Activated CD4-positive, alpha-beta T cell treated with anti-CD3 and anti-CD28 coated beads, Interleukin-2, amount 10 ng/mL, durations not matched to agents 7 days and 5 days (primary cell): ENCODE measurements around the gene JUND. TPM values are rescaled to one million over a fixed set of nuclear protein-coding genes. Genes with fewer than 3 reads are reported as not detected.

Experiments
- CTCF ChIA-PET: fragments of 350-600 bp; sonication (Branson Sonifier 250); formaldehyde crosslinking; loops from one replicate; lab custom pipeline; 2021; ENCODE audit warnings: antibody characterized with exemption; lab: Charles Lee
- POLR2A ChIA-PET: fragments of 350-600 bp; sonication (Branson Sonifier 250); formaldehyde crosslinking; loops from one replicate; lab custom pipeline; 2021; ENCODE audit warnings: antibody characterized with exemption; lab: Charles Lee
- DNase-seq: peaks from one replicate; pipeline ENCODE4 v3.0.0-alpha.2; 2020
- H3K27ac Mint-ChIP-seq: one replicate; pipeline ENCODE4 v1.8.0; 2021; ENCODE audit warnings: mild to moderate bottlenecking, moderate library complexity, mixed read lengths
- H3K27me3 Mint-ChIP-seq: one replicate; pipeline ENCODE4 v1.8.0; 2021; ENCODE audit warnings: mixed read lengths
- H3K36me3 Mint-ChIP-seq: one replicate; pipeline ENCODE4 v1.8.0; 2021; ENCODE audit warnings: low read depth, mixed read lengths
- H3K4me1 Mint-ChIP-seq: one replicate; pipeline ENCODE4 v1.8.0; 2021; ENCODE audit warnings: mixed read lengths
- H3K4me3 Mint-ChIP-seq: one replicate; pipeline ENCODE4 v1.8.0; 2021; ENCODE audit warnings: mild to moderate bottlenecking, moderate library complexity, mixed read lengths
- H3K9me3 Mint-ChIP-seq: one replicate; pipeline ENCODE4 v1.8.0; 2021; ENCODE audit warnings: mixed read lengths
- total RNA-seq, 2 experiments: library from RNA; stranded (reverse); gene quantifications; one replicate each; pipeline ENCODE4 v1.2.3, GENCODE V29; 2021

Gene JUND
- total RNA-seq, 2 experiments from 2014 or later = 343 to 347 TPM

DNA sequence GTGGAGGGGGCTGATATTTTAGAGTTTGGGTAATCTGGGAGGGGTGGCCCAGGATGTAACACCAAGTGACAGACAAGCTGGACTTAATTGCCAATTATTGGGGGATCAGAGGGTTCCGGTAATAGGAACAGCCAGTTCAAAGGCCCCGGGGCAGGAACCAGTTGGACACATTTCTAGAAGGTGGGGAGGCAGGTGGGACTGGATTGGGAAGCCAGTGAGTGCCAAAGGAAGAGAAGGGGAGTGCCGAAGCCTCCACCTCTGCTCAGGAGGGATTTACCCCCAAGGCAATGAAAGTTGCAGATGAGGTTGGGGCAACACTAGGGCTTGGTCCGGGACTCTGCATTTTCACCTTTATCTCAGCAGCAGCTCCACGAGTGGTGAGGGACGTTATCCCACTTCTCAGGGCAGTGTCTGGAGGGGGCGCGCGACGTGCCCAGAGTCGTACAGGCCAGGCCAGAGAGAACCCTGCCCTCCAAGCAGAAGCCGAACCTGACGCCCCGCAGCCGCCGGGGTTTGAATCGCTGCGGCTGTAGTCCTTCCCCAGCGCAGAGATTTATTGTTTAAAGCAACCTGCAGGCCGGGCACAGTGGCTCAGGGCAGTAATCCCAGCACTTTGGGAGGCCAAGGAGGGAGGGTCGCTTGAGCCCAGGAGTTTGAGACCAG lies 5.7 kb upstream of the JUND start:
- H3K27me3 Mint-ChIP-seq = no peaks in the 10 kb centered on the region
- no peak overlapping the region for H3K4me3 Mint-ChIP-seq
- CTCF ChIA-PET = interaction anchor here (1.3 kb wide), 1 partner anchor 35 kb away, joined by 3 read pairs; no protein-coding TSS in a partner anchor
- H3K9me3 Mint-ChIP-seq = peaks cover 4% of the 10 kb centered on the region
- peaks cover 74% of the 10 kb centered on the region for H3K4me1 Mint-ChIP-seq
- no peak for DNase-seq
- POLR2A ChIA-PET = no interaction called here
- H3K27ac Mint-ChIP-seq = no peak overlapping the region
- H3K36me3 Mint-ChIP-seq = peaks cover 14% of the 10 kb centered on the region

GRCh38 chr19:18284712-18285360 lies 3.4 kb upstream of the JUND start:
- H3K4me1 Mint-ChIP-seq = peaks cover 57% of the 10 kb centered on the region
- peak; percentile 29 for DNase-seq

GRCh38 chr19:18283338-18283737 lies 1.9 kb upstream of the JUND start:
- Mint-ChIP-seq H3K27me3 (no peaks in the 10 kb centered on the region), H3K9me3 (peaks cover 4% of the 10 kb centered on the region), H3K4me1 (peaks cover 55% of the 10 kb centered on the region), H3K27ac (peak overlapping the region; percentile 98), H3K4me3 (no peak overlapping the region), H3K36me3 (peaks cover 32% of the 10 kb centered on the region)
- POLR2A ChIA-PET = interaction anchor here (0.7 kb wide), 1 partner anchor 325 kb away, joined by 4 read pairs; no protein-coding TSS in a partner anchor
- DNase-seq = no peak
- CTCF ChIA-PET = interaction anchor here (0.6 kb wide), 1 partner anchor 16 kb away, joined by 3 read pairs; no protein-coding TSS in a partner anchor

More at GRCh38 chr19:18284712-18285360, 3.4 kb upstream of the JUND start:
- H3K36me3 Mint-ChIP-seq = peaks cover 17% of the 10 kb centered on the region
- peaks cover 4% of the 10 kb centered on the region for H3K9me3 Mint-ChIP-seq
- H3K4me3 Mint-ChIP-seq = peak overlapping the region; percentile 45
- ChIA-PET POLR2A (interaction anchor here (0.7 kb wide), 1 partner anchor 55 kb away, joined by 3 read pairs; no protein-coding TSS in a partner anchor), CTCF (interaction anchor here (0.7 kb wide), 1 partner anchor 75 kb away, joined by 3 read pairs; no protein-coding TSS in a partner anchor)
- peak overlapping the region; percentile 92 for H3K27ac Mint-ChIP-seq
- H3K27me3 Mint-ChIP-seq = no peaks in the 10 kb centered on the region

GRCh38 chr19:18282788-18283141 lies 1.3 kb upstream of the JUND start:
- Mint-ChIP-seq H3K9me3 (peaks cover 4% of the 10 kb centered on the region), H3K27me3 (no peaks in the 10 kb centered on the region), H3K4me3 (peak overlapping the region; percentile 73), H3K27ac (peak overlapping the region; percentile 98), H3K36me3 (peaks cover 37% of the 10 kb centered on the region), H3K4me1 (peaks cover 57% of the 10 kb centered on the region)
- POLR2A ChIA-PET = interaction anchor here (0.5 to 4.9 kb wide), 3 partner anchors 9 to 324 kb away, joined by 4 to 92 read pairs (median 4); no protein-coding TSS in a partner anchor
- peak; percentile 43 for DNase-seq
- CTCF ChIA-PET = interaction anchor here (6.8 kb wide), 1 partner anchor 34 kb away, joined by 229 read pairs; the partner anchor contains the start of gene LSM4

- peaks cover 59% of the 10 kb centered on the region for H3K4me1 Mint-ChIP-seq
- CTCF ChIA-PET = interaction anchor here (0.5 to 12.7 kb wide), 10 partner anchors 8 to 48 kb away, joined by 3 to 229 read pairs (median 18); partner anchors contain the start of gene LSM4
- DNase-seq = no peak
- POLR2A ChIA-PET = interaction anchor here (0.5 to 4.9 kb wide), 12 partner anchors 7 to 137 kb away, joined by 3 to 128 read pairs (median 6); partner anchors contain the start of genes LSM4, MPV17L2 and SSBP4
- H3K9me3 Mint-ChIP-seq = peaks cover 4% of the 10 kb centered on the region
- peaks cover 42% of the 10 kb centered on the region for H3K36me3 Mint-ChIP-seq
- peak overlapping the region; percentile 73 for H3K4me3 Mint-ChIP-seq
- H3K27ac Mint-ChIP-seq = peak overlapping the region; percentile 98
- H3K27me3 Mint-ChIP-seq = no peaks in the 10 kb centered on the region
Observed at GRCh38 chr19:18282021-18282787, 782 bp upstream of the JUND start.

- Mint-ChIP-seq H3K36me3 (peaks cover 46% of the 10 kb centered on the region), H3K27me3 (no peaks in the 10 kb centered on the region), H3K4me3 (peak overlapping the region; percentile 86), H3K9me3 (peaks cover 2% of the 10 kb centered on the region), H3K27ac (peak overlapping the region; percentile 97), H3K4me1 (peaks cover 51% of the 10 kb centered on the region)
- DNase-seq = peak; percentile 76
- POLR2A ChIA-PET = interaction anchor here (0.6 to 4.9 kb wide), 11 partner anchors 9 to 109 kb away, joined by 3 to 128 read pairs (median 7); partner anchors contain the start of gene LSM4
- CTCF ChIA-PET = interaction anchor here (0.8 to 12.7 kb wide), 24 partner anchors 9 to 173 kb away, joined by 3 to 229 read pairs (median 12); partner anchors contain the start of genes LSM4 and PGPEP1
Observed at GRCh38 chr19:18280247-18281081, 958 bp downstream of the JUND start.

DNA sequence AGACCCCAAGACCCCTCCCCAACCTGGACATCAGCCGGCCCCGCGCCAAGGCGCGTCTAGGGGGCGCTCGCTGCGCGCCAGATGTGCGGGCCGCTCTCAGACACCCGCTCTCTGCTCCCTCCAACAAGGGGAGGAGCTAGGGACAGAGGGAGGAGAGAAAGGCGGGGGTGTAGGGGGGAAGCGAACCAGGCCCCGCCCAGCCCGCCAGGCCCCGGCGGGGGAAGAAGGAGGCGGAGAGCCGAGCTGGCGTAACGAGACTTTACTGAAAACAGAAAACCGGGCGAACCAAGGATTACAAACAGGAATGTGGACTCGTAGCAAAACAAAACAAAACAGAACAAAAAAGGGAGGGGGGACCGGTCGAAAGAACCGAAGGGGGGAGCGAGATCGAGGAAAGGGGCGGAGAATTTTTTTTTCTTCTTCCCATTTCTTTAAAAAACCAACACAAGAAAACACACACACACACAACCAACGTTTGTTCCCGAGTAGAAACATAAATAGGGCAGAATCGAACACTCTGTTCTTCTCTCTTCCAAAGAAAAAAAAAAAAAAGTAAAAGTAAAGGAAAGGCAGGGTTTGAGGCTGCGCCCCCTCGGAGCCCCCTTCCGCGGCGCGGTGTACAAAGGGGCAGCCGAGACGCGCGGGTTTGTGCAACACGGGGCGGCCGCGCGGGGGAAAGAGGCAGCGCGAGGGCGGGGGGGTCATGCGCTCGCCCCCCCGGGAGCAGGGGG lies 1.7 kb downstream of the JUND start:
- DNase-seq = peak; percentile 95
- no peaks in the 10 kb centered on the region for H3K27me3 Mint-ChIP-seq
- H3K36me3 Mint-ChIP-seq = peaks cover 49% of the 10 kb centered on the region
- ChIA-PET CTCF (interaction anchor here (0.6 to 12.7 kb wide), 46 partner anchors 8 to 1018 kb away, joined by 3 to 229 read pairs (median 5); partner anchors contain the start of genes LSM4, PDE4C, PGPEP1 and RAB3A), POLR2A (interaction anchor here (0.6 to 4.9 kb wide), 13 partner anchors 9 to 137 kb away, joined by 3 to 128 read pairs (median 5); partner anchors contain the start of gene LSM4)
- peak overlapping the region; percentile 83 for H3K4me3 Mint-ChIP-seq
- peaks cover 51% of the 10 kb centered on the region for H3K4me1 Mint-ChIP-seq
- peak overlapping the region; percentile 97 for H3K27ac Mint-ChIP-seq
- no peaks in the 10 kb centered on the region for H3K9me3 Mint-ChIP-seq

- peaks cover 53% of the 10 kb centered on the region for H3K4me1 Mint-ChIP-seq
- peak overlapping the region; percentile 83 for H3K4me3 Mint-ChIP-seq
- no peak for DNase-seq
- H3K9me3 Mint-ChIP-seq = no peaks in the 10 kb centered on the region
- ChIA-PET CTCF (interaction anchor here (0.6 to 12.7 kb wide), 42 partner anchors 10 to 1018 kb away, joined by 3 to 229 read pairs (median 6); partner anchors contain the start of genes CCDC124, LSM4, PDE4C and PGPEP1), POLR2A (interaction anchor here (1.0 to 4.9 kb wide), 7 partner anchors 13 to 138 kb away, joined by 3 to 128 read pairs (median 37); partner anchors contain the start of gene LSM4)
- peak overlapping the region; percentile 97 for H3K27ac Mint-ChIP-seq
- H3K27me3 Mint-ChIP-seq = no peaks in the 10 kb centered on the region
- peaks cover 54% of the 10 kb centered on the region for H3K36me3 Mint-ChIP-seq
Observed at GRCh38 chr19:18279266-18279515, 2.2 kb downstream of the JUND start.

- peak overlapping the region; percentile 83 for H3K4me3 Mint-ChIP-seq
- ChIA-PET CTCF (interaction anchor here (0.6 to 12.7 kb wide), 35 partner anchors 10 to 1017 kb away, joined by 3 to 229 read pairs (median 7); partner anchors contain the start of genes CCDC124, LSM4, PGPEP1 and RAB3A), POLR2A (interaction anchor here (0.7 to 4.9 kb wide), 8 partner anchors 13 to 138 kb away, joined by 3 to 128 read pairs (median 32); partner anchors contain the start of gene LSM4)
- H3K9me3 Mint-ChIP-seq = no peaks in the 10 kb centered on the region
- H3K36me3 Mint-ChIP-seq = peaks cover 55% of the 10 kb centered on the region
- peak overlapping the region; percentile 97 for H3K27ac Mint-ChIP-seq
- H3K4me1 Mint-ChIP-seq = peaks cover 52% of the 10 kb centered on the region
- DNase-seq = peak; percentile 64
- H3K27me3 Mint-ChIP-seq = no peaks in the 10 kb centered on the region
Observed at GRCh38 chr19:18278521-18279265, 2.7 kb downstream of the JUND start.

DNA sequence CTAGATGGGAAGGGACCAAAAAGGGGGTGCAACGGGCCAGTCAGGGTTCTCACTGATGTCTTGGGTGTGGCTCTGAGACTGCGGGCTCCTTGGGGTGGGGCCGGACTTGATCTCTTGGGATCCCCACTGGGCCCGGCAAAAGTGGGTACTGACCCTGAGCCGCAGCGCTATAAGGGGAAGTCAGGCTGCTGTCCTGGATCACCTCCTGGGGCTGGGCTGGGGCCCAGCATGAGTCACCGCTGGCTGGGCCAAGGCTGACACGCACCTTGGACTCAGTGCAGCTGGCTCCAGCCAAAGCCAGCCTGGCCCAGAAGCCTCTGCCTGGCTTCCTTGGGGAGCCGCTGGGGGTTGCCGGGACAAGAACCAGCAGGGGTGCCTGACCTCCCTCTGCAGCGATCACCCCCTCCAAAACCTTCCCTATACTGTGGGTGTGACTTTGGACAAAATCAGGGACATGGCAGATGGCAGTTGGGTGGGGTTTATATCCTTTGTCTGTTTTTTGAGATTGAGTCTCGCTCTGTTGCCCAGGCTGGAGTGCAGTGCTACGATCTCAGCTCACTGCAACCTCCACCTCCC lies 6.6 kb downstream of the JUND start:
- POLR2A ChIA-PET = interaction anchor here (0.5 to 1.6 kb wide), 2 partner anchors 47 to 1471 kb away, joined by 3 to 4 read pairs; no protein-coding TSS in a partner anchor
- CTCF ChIA-PET = interaction anchor here (1.1 to 12.7 kb wide), 6 partner anchors 19 to 114 kb away, joined by 3 to 162 read pairs (median 5); a partner anchor contains a TSS
- H3K36me3 Mint-ChIP-seq = peaks cover 52% of the 10 kb centered on the region
- no peaks in the 10 kb centered on the region for H3K9me3 Mint-ChIP-seq
- H3K27ac Mint-ChIP-seq = no peak overlapping the region
- no peaks in the 10 kb centered on the region for H3K27me3 Mint-ChIP-seq
- peaks cover 36% of the 10 kb centered on the region for H3K4me1 Mint-ChIP-seq
- no peak overlapping the region for H3K4me3 Mint-ChIP-seq
- peak; percentile 13 for DNase-seq
